ENCODE data around the gene FAM193A. TPM values are rescaled to one million over a fixed set of nuclear protein-coding genes. Genes with fewer than 3 reads are reported as not detected.

FAM193A gene
- total RNA-seq, 1 donor from 2014 or later, result 14.6 TPM

DNA sequence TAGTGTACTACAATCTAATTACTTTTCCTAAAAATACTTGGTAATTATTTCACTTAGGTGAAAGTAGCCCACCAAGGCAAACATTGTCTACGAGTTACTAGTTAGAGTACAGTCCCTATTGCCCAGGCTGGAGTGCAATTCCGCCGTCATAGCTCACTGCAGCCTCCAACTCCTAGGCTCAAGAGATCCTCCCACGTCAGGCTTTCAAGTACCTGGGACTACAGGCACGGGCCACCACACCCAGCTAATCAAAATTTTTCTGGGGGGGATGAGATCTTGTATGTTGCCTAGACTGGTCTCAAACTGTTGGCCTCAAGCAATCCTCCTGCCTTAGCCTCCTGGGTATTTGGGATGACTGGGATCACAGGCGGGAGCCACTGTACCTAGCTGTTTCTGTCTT is 21.9 kb downstream of the FAM193A start:
- no peak for DNase-seq (ENCODE audit: low read depth)
- TF ChIP-seq, protein P1, sequence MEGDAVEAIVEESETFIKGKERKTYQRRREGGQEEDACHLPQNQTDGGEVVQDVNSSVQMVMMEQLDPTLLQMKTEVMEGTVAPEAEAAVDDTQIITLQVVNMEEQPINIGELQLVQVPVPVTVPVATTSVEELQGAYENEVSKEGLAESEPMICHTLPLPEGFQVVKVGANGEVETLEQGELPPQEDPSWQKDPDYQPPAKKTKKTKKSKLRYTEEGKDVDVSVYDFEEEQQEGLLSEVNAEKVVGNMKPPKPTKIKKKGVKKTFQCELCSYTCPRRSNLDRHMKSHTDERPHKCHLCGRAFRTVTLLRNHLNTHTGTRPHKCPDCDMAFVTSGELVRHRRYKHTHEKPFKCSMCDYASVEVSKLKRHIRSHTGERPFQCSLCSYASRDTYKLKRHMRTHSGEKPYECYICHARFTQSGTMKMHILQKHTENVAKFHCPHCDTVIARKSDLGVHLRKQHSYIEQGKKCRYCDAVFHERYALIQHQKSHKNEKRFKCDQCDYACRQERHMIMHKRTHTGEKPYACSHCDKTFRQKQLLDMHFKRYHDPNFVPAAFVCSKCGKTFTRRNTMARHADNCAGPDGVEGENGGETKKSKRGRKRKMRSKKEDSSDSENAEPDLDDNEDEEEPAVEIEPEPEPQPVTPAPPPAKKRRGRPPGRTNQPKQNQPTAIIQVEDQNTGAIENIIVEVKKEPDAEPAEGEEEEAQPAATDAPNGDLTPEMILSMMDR (conservative IDR thresholded peaks at IDR 0.05; ENCODE audit: low read depth, low read length), result no peak
- H3K4me3 ChIP-seq (ENCODE audit: low read depth, low read length), result no peak overlapping the region

GRCh38 chr4:2560167-2560566 is 23.7 kb downstream of the FAM193A start:
- TF ChIP-seq, protein P1 (conservative IDR thresholded peaks at IDR 0.05; ENCODE audit: low read depth, low read length), result no peak
- no peak for DNase-seq (ENCODE audit: low read depth)
- H3K4me3 ChIP-seq (ENCODE audit: low read depth, low read length), result no peak overlapping the region

DNA sequence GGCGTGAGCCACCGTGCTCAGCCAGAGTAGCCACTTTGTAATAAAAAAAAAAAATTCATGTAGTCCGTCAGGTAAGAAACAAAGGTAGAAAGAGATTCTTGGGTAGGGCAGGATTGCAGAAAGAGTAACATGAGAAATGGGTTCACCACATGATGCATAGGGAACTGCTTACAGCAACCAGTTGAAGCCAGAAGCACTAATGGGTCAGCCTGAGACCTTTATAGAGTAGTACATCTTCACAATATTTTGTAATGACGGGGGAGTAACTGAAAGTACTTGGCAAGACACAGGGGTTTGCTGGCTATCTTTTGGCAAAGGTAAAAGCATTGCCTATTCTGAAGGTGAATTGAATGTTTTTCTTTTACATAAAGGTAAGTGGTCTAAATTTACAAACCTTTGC is 29.1 kb downstream of the FAM193A start:
- TF ChIP-seq, protein P1 (conservative IDR thresholded peaks at IDR 0.05; ENCODE audit: low read depth, low read length), result no peak
- H3K4me3 ChIP-seq (ENCODE audit: low read depth, low read length), result no peak overlapping the region
- no peak for DNase-seq (ENCODE audit: low read depth)

GRCh38 chr4:2570036-2570435 is 33.6 kb downstream of the FAM193A start:
- no peak overlapping the region for H3K4me3 ChIP-seq (ENCODE audit: low read depth, low read length)
- TF ChIP-seq, protein P1 (conservative IDR thresholded peaks at IDR 0.05; ENCODE audit: low read depth, low read length), result no peak
- no peak for DNase-seq (ENCODE audit: low read depth)

GRCh38 chr4:2570551-2571222 is 34.2 kb downstream of the FAM193A start:
- DNase-seq (ENCODE audit: low read depth), result no peak
- TF ChIP-seq, protein P1 (conservative IDR thresholded peaks at IDR 0.05; ENCODE audit: low read depth, low read length), result no peak
- H3K4me3 ChIP-seq (ENCODE audit: low read depth, low read length), result no peak overlapping the region

- H3K4me3 ChIP-seq (ENCODE audit: low read depth, low read length), result no peak overlapping the region
- DNase-seq (ENCODE audit: low read depth), result no peak
- TF ChIP-seq, protein P1 (conservative IDR thresholded peaks at IDR 0.05; ENCODE audit: low read depth, low read length), result no peak
Observed at GRCh38 chr4:2572076-2572475, 35.6 kb downstream of the FAM193A start.

DNA sequence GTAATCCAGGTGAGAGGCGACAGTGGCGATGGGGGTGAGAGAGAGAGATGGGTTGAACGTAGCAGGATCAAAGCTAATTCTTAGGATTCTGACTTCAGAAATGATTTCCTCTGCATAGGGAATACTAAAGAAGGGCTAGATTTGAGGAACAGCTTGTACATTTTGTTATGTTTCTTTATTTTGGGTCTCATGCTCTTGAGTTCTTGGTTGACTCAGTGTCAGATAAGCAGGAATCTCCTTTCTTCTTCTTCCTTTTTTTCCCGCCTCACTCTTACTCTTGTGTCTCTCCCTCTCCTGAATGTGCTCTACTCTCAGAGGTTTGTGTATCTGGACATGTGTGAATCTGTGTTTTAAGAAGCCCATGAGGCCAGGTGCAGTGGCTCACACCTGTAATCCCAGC is 36.4 kb downstream of the FAM193A start:
- no peak for DNase-seq (ENCODE audit: low read depth)
- no peak overlapping the region for H3K4me3 ChIP-seq (ENCODE audit: low read depth, low read length)
- TF ChIP-seq, protein P1 (conservative IDR thresholded peaks at IDR 0.05; ENCODE audit: low read depth, low read length), result no peak

All from epithelial cell of proximal tubule (primary cell).